ENCODE data around the gene GSTA4.

The GSTA4 gene

GRCh38 chr6:53029257-53029656 lies 34.2 kb upstream of the GSTA4 start:
- TF ChIP-seq ZFX (IDR thresholded peaks at IDR 0.05) (no peak), CTCF (conservative IDR thresholded peaks at IDR 0.05) (no peak)
- no peak overlapping the region for H3K27ac ChIP-seq

- TF ChIP-seq CTCF (conservative IDR thresholded peaks at IDR 0.05) (no peak), ZFX (IDR thresholded peaks at IDR 0.05) (no peak)
- H3K27ac ChIP-seq, result no peak overlapping the region
Measured at GRCh38 chr6:53028467-53028866, 33.4 kb upstream of the GSTA4 start.

GRCh38 chr6:53027131-53027718 lies 32.1 kb upstream of the GSTA4 start:
- no peak overlapping the region for H3K27ac ChIP-seq

GRCh38 chr6:53026526-53026925 lies 31.4 kb upstream of the GSTA4 start:
- no peak overlapping the region for H3K27ac ChIP-seq
- no peak for TF ChIP-seq ZFX (IDR thresholded peaks at IDR 0.05)
- no peak for TF ChIP-seq CTCF (conservative IDR thresholded peaks at IDR 0.05)

More at GRCh38 chr6:53027131-53027718, 32.1 kb upstream of the GSTA4 start:
- TF ChIP-seq CTCF (conservative IDR thresholded peaks at IDR 0.05) (no peak), ZFX (IDR thresholded peaks at IDR 0.05) (no peak)

- TF ChIP-seq CTCF (conservative IDR thresholded peaks at IDR 0.05) (no peak), ZFX (IDR thresholded peaks at IDR 0.05) (no peak)
- no peak overlapping the region for H3K27ac ChIP-seq
Measured at GRCh38 chr6:53023323-53023722, 28.2 kb upstream of the GSTA4 start.

- TF ChIP-seq CTCF (conservative IDR thresholded peaks at IDR 0.05) (no peak), ZFX (IDR thresholded peaks at IDR 0.05) (no peak)
- H3K27ac ChIP-seq, result no peak overlapping the region
Measured at GRCh38 chr6:53020005-53020744, 25.1 kb upstream of the GSTA4 start.

- H3K27ac ChIP-seq, result no peak overlapping the region
- TF ChIP-seq CTCF (conservative IDR thresholded peaks at IDR 0.05), result no peak
- no peak for TF ChIP-seq ZFX (IDR thresholded peaks at IDR 0.05)
Measured at GRCh38 chr6:53018446-53018845, 23.4 kb upstream of the GSTA4 start.

All from C4-2B (cell line).